Smooth muscle cell of the brain vasculature (primary cell): ENCODE data around the gene CD63.

Source experiments
- DNase-seq: peaks from one replicate; pipeline ENCODE4 v3.0.0-alpha.2; 2012; ENCODE audit warnings: low read depth, low spot score

CD63 gene

DNA sequence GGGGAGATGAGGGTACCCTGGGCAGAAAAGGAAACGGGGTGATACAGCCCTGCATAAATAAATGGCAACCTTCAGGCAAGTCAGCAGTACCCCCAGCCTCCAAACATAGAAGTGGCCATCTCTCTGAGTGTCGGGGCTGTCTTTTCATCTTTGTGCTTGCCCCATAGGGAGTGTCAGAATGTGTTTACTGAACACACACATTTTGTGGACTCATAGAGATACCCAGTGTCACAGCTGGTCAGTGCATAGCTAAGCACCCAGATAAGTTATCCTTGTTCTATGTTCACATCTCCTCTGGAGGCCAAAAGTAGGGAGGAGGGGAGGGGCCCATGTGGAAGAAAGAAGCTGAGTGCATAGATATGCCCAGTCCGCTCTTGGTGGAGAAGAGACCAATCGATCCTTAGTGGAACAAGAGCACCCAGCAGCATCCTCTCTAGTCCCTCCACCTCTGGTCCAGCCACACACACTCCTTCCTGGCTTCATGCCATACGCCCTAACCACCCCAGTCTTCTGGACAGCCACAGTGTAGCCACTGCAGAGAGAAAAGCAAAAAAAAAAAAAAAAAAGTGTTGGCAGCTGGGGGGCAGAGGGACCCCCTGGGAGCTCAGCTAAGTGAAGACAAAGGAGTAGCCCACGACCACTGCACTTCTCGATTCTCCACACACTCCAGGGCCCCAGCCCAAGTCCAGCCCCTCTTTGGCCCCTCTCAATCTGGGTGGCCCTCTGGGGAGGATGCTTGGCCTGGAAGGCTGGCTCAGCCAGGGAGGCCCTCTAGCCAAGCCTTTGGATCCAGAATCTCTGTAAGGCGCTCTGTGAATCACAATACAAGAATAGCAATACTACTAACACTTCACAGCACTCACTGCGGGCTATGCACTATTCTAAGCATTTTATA, 23.7 kb downstream of the CD63 start:
- DNase-seq = no peak

DNA sequence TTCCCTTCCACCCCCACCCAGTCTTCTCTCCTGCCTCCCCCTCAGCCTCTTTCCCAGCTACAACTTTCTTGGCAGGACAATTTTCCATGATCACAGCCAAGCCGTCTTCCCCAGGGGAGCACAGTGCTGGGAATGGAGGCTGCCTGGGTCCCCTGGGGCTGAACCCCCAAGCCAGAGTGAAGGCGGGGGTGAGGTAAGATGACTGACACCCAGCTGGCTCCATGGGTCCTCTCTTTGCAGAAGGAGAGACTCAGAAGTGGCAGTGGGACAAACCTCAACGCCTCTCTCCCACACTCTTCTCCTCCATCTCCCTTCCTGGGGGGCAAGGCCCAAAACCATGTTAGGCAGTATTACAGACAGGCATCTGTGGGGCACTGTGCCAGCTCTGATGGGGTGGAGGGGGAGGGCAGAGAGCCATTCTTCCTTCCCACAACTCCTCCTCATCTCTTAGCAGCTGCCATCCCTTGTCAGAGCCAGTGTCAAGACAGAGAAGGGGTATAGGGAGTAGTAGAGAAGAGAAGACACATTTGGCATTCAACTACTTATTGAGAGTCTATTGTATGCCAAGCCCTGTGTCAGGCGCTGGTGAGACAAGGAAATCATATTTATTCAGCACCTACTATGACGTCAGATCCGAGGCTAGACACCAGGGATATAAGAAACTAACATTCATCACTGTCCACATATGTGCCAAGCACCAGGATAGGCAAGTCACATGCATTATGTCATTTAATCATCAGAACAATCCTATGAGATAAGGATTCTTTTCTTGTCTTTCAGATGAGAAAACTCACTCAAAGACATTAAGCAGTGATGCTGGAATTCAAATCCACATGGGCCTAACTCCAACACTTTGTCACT, 24.7 kb downstream of the CD63 start:
- no peak for DNase-seq

DNA sequence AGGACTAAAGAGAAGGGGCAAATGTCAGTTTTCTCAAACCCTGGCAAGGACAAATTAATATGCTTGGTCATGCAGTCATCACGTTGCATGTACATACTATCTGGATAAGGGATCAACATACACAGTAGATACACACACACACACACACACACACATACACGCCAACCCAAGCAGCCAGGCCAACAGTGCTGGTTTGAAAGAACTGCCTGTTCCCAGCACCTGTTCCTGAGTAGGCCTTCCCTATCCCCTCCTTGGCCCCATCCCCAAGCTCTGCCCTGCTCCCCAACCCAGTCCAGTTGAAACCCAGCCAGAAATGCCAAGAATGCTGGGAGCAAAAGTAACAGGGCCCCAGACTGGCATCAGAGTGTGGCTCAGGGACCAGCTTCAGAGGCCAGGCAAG, 25.5 kb downstream of the CD63 start:
- DNase-seq = no peak

DNA sequence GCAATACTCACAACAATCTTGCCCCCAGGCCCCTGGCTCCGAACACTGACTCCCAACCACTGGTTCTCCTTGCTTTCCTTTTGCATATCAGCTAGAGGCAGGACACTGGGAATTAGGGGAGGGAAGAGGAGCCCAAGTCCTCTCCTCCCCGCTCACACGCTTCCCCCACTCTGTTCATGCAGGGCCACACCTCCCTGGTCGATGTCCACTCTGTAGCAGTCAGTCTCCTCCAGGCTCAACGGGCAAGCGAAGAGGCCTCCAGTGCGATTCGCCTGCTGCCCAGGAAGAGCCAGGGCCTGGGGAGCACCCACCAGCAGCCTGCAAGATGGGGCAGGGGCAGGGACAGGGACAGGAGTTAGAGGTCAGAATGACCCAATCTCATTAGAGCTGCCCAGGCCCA, 25.9 kb downstream of the CD63 start:
- DNase-seq = no peak

DNA sequence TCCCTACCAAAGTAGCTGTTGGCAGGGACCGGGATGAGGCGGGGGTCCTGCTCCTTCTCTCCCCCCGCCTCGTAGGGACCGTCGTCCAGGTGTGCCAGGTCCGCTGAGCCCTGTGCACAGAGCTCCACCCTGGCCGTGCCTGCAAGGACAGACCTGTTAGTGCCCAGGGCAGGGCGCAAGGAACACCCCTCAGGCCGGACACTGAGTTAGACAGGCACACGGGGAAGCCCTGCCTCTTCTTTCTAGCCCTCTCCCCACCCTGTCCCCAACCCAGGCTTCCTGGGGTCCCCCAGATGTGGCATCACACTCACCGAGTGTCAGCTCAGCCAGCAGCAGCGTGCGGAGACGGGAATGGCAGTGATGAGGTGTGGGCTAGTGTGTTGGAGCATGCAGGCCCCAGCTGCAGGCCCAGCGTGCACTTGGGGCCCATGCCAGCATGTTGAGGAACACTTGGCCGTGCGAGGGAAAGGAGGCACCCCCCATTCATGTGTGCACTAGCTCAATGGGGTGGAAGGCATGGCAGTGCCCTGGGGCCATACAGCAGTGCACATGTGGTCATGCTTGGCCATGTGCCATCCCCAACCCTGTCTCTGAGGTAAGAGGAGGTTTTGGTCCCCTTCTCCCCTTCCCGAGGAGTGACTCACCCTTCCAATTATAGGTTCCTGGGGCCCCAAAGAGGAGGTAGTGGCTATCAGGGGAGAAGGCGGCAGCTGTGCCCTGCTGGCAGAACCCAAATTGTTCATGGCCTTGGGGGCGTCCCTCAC, 28.4 kb downstream of the CD63 start:
- no peak for DNase-seq

DNA sequence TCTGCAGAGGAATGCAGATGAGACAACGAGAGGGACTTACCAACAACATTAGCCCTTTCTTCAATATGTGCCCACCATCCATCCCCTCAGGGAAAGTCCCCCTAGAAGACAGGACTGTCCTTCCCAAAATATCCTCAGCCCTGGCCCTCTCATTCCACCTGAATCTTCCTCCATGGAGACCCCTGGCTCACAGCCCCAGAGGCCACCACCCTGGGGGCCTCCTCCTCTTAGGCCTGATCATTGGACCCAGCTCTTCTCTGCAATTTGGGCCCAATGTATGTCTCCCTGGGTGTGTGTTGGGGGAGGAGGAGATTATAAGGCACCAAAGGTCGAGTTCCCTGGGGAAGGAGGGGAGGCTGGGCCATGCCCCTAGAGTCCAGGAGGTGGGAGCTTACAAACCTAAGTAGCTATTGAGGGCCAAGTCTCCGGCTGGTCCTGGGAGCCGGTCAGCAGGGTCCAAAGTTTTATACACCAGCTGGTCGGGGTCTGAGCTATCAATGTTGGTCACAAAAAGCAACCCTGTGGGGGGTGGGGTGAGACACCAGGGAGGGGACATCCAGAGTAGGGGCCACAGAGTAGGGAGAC, 29.2 kb downstream of the CD63 start:
- DNase-seq = no peak

DNA sequence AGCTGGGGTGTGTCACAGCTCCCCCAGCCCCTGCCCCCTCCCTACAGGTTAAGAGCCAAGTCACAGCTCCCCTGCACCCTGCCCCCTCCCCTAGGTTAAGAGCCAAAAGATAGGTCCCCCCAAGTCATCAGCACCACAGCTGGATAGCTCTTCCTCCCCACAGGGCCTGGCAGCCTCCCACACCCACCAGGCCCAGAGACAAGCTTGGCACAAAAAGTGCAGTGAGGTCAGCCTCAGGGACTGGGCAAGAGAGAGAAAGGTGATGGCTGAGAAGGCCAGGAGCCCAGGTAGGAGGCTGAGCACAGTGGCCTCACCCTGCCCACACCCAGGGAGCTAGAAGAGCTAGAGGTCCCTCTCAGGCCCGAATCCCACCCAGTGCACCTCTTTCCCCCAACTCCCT, 29.8 kb downstream of the CD63 start:
- no peak for DNase-seq

DNA sequence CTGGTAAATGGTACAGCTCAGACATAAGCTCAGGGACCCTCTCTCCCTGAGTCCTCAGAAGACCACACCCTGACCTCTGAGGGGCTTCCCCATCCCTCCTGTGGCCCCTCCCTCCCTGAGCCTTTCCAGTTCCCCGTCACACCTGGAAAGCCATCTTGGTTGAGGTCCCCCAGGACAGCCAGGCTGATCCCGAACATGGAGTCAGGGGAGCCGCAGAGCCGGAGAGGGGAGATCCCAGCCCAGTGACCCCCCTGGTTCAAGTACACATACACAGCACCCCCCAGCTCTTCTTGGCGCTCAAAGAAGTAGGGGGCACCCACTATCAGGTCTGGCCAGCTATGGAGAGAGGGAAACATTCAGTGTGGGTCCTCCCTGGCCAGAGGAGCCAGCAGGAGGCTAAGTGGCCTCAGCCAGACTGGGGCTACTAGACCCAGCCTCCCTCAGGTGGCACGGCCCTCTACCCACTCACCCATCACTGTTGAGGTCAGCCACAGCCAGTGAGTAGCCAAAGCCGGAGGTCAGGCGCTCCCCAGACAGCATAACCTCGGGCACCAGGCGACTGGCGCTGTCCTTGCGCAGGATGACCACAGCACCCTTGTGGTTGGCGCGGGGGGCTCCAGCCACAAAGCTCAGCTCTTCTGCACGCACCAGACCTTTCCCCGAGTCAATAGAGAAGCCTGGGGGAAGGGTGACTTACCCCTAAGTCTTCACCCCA, 30.4 kb downstream of the CD63 start:
- DNase-seq = no peak

DNA sequence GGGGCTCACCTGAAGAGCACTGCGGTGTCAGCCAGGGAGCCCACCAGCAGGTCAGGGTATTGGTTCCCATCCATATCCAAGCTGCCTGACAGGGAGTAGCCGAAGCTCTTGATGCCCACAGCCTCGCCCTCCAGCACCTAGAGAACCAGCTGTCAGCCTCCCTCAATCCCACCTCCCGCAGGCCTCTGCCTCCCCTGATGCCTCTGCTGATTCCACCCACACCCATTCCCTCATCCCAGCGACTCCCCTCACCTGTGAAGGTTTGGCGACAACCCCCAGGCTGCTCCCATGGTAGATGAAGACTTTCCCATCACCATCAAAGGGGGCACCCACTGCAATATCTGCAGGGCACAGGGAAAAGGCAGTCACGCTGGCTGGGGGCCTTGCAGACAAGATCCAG, 31.1 kb downstream of the CD63 start:
- no peak for DNase-seq

DNA sequence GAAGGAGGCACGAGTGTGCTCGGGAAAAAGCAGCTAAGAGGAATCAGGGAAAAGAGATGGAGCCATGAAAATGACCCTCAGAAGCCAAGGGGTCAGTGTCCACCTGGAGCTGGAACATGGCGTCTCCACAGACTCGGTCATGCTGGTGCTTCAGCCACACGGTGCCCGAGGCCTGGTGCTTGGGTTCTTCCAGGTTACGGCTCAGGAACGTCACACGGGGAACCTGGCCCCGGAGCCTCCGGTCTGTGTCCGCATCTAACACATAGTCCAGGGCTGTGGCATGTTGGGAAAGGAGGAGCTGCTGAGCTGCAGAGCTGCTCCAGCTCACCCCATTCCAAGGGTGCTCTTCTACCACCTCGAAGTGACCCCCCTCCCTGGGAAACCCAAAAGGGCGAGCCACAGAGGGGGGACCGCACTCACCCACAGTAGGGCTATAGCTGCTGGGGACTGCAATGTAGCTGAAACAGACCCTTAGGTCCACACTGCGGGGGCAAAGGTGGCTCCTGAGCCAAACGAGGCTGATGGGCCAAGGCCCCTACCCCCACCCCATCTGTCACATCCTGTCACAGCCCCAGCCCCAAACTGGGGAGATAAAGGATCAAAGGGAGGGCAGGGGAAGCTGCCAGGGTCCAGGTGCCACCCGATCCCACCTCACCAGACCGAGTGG, 31.9 kb downstream of the CD63 start:
- DNase-seq = no peak

DNA sequence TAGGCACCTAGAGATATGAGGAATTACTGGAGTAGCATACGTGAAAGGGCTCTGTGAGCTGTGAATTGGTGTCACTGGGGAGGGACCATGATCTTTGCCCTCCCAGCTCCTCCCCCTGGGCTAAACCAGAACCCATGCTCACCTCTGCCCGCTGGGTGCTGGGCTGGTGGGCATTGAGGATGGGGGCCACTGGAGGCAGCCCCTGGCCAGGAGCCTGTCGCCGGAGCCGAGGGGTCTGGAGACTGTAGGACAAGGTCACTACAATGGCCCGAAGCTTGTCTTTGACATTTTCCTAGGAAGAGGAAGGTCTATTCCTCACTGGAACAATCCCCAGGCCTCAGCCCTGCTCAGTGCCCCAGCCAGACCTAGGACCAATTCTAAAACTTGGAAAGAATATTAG, 32.7 kb downstream of the CD63 start:
- no peak for DNase-seq

DNA sequence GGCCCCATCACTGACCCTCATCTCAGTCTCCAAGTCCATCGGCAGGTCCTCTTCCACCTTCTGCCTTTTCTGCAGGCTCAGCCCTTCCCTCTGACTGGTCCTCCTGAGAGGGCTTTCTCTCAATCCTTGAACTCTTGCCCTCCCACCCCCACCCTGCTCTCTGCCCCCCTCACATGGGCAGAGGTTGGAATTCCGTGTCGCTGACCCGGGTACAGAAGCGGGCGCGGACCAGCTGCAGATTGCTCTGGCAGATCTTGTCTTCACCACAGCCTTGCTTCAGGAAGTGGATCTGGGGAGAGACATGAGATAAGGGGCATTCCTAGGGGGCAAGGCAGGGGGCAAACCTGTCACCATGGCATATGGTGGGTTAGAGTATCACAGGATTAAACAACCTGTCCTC, 33.5 kb downstream of the CD63 start:
- no peak for DNase-seq

DNA sequence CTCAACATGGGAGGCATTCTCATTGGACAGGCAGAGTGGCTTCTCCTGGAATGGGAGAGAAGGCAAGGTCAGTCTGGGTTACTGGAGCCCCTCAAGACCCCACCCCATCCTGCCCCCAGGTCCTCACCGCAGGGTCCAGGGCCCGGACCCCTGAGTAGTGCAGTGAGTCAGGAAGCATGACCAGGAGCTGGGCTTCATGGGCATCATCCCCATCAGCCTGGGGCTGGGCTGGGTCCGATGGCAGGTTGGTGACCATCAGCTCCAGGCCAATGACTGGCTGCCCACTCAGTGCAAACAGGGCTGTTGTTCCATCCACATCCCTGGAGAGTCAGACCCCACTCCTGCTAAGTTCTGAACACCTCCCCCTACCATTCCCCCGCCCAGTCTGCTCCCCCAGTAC, 34.2 kb downstream of the CD63 start:
- DNase-seq = no peak

DNA sequence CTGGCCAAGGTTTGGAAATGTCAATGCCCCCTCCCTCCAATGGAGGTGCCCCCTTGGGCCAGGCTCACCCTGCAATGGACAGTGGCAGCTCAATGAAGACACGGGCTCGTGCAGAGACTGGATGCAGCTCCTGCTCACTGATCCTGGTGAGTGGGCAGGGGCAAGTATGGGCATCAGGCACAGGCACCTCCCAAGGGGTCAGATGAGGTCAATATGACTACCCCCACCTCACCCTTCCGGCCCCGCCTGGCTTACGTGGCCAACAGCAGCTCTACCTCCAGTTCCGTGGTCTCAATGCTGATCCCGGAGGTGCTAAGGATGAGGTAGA, 34.7 kb downstream of the CD63 start:
- DNase-seq = no peak

DNA sequence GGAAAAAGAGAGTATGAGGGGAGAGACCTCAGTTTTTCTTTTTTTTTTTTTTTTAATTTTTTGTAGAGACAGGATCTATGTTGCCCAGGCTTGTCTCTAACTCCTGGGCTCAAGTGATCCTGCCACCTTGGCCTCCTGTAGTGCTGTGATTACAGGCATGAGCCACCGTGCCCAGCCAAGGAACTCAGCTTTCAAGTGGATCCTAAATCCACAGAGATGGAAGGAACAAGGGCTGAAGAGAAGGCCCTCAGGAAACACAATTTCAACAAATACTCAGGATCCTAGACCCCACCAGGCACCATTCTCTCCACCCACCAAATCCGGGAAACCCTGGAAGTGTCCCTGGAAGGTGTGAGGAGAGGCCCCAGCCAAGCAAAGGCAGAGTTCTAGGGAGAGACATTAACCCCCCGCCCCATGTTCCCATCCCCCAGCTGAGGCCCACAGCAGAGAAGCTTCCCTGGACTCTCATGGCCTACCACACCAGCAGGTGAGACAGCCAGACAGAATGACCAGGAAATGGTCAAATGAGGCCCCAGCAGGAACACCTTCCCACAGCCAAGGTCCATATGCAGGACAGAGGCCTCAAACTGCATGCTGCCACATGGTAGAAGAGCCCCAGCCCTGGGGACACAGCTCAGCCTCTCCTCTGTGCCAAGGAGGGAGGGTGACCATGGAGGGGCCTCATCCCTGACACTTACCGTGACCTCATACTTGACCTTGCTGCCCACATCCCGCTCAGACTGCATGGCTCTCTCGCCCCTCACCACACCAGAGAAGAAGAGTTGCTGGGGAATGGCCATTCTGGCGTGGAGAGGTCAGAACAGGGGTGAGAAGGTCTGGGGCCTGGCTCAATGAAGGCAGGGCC, 35.3 kb downstream of the CD63 start:
- no peak for DNase-seq

DNA sequence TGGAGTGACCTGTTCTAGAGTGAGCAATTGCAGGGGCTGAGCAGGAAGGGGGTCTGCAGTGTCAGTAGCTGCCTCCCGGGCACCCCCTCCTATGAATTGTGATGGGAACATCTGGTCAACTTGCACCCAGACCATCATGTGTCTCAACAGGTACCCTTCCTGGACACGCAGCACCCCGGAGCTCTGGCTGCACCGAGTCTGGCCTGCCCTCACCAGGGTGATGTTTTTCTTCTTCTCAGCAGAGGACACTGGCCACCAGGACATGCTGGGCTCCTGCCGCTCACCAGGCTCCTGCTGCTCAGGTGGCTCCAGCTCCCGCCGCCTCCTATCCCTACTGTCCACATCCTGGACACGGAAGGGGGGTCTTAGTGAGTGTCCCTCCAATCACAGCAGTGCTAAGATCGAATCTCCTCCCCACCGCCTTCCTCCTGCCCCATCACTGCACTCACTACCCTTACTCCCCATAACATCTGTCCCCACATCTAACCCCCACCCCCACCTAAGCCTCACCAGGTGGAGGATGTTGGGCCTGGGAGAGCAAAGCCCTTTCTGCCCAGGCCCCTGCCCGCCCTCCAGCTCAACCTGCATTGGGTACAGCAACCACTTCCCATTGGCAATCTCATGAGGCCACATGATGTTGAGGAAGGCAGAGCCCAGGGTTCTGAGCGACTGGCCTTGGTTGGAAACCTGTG, 36.0 kb downstream of the CD63 start:
- DNase-seq = no peak

DNA sequence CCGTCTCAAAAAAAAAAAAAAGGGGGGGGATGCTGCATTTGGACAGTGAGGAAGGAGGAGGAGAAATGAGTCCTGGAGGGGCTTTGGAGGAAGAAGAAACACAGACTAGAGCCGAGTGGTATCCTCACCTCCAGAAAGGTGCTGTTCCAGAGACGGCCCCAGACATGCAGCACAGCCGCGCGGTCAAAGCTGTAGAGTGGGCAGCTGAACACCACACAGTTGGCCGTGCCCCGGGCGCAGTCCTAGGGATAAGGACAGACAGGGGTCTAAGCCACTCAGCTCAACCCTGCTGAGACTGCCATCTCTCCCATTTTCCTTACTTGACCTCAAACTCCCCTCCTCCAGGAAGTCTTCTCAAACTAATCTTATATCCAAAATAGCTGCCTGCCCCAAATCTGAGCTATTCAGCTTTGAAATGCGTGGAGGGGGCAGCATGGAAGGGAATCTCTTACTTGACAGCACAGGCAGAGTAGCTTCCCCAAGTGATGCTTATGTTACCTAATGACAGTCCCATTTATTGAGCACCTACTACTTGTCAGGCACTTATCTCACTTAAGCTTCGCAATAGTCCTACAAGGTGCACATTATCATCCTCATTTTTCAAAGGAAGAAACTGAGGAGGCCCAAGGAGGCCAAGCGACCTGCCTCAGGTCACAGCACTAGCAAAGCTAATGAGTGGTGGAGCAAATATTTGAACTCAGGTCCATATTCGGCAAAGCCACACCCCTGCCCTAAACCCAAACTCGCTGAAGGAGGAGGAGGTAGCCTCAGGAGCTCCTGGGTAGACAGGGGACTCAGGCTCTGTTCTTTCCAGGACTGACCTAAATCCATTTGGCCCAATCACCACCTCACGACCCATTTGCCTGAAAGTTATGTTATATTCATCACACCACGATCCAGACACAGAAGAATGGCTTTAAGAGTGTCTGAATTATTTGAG, 39.8 kb downstream of the CD63 start:
- no peak for DNase-seq

DNA sequence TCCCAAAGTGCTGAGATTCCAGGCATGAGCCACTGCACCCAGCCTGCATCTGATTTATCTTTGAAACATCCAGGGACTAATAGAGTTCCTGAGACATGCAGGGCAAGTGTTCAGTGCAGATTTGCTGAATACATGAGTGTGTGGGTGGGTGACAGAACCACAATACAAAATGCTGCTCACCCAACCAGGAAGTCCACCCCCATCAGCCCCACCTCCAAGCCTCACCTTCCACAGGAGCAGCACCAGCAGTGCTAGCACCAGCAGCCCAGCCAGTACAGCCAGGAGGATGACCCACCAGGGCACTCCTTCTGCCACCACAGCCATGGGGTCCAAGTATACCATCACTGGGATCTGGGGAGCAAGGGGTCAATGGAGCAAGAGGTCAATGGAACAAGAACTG, 41.1 kb downstream of the CD63 start:
- no peak for DNase-seq
